ENCODE results near the gene DENND5B.

DNA sequence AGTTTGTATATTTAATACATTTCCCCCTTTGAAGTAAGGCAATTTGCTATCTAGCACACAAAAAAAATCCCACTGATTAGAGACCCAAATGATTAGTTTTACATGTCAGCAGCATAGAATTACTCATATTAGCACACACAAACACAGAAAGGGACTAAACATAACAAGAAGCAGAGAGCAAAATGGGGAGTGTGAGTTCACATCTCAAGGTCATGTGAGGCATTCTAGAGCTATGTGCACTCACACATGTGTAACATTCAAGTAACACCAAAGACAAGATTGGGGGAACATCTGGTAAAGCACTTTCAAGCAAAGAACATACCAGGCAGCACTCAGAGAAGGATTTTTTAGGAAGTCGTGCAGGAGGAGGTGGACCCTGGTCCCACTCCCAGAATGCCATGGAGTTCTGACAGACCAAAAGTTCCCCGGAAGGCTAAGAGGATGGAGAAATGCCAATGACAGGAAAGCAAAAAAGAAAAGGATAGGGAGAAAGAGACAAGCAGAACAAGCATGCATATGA lies 159.2 kb downstream of the DENND5B start:
- TF ChIP-seq POLR2AphosphoS5 (IDR thresholded peaks at IDR 0.05): no peak
- no peak for TF ChIP-seq EP300 (IDR thresholded peaks at IDR 0.05)
